GM19239 (cell line): ENCODE data around the gene UTS2R.

ENCODE experiments used
- DNase-seq: peaks from one replicate; pipeline ENCODE4 v3.0.0; 2011; ENCODE audit warnings: low spot score; ENCODE audit not compliant: insufficient read length
- FAIRE-seq: peaks from 2 replicates; lab custom pipeline; 2011; peaks lifted over from hg19 to GRCh38; lab: Jason Lieb, UNC

The UTS2R gene

GRCh38 chr17:82386255-82386831, 14.8 kb downstream of the UTS2R start:
- FAIRE-seq: no peak
- no peak for DNase-seq

GRCh38 chr17:82386881-82387704, 15.5 kb downstream of the UTS2R start:
- FAIRE-seq (no peak), DNase-seq (no peak)

- FAIRE-seq: no peak
Observed at GRCh38 chr17:82387705-82388106, 16.1 kb downstream of the UTS2R start.

GRCh38 chr17:82388223-82388921, 16.8 kb downstream of the UTS2R start:
- DNase-seq (no peak), FAIRE-seq (no peak)

More at GRCh38 chr17:82387705-82388106, 16.1 kb downstream of the UTS2R start:
- DNase-seq: no peak

GRCh38 chr17:82388922-82389283, 17.3 kb downstream of the UTS2R start:
- no peak for FAIRE-seq

GRCh38 chr17:82389379-82389778, 17.8 kb downstream of the UTS2R start:
- no peak for FAIRE-seq

More at GRCh38 chr17:82388922-82389283, 17.3 kb downstream of the UTS2R start:
- no peak for DNase-seq

GRCh38 chr17:82390015-82390859, 18.7 kb downstream of the UTS2R start:
- no peak for DNase-seq
- no peak for FAIRE-seq

More at GRCh38 chr17:82389379-82389778, 17.8 kb downstream of the UTS2R start:
- DNase-seq: no peak

GRCh38 chr17:82390860-82391435, 19.4 kb downstream of the UTS2R start:
- FAIRE-seq (no peak), DNase-seq (no peak)

GRCh38 chr17:82391496-82392066, 20.0 kb downstream of the UTS2R start:
- FAIRE-seq (no peak), DNase-seq (no peak)

- no peak for DNase-seq
- FAIRE-seq: no peak
Observed at GRCh38 chr17:82392209-82392920, 20.8 kb downstream of the UTS2R start.

GRCh38 chr17:82392941-82393340, 21.4 kb downstream of the UTS2R start:
- FAIRE-seq (no peak), DNase-seq (no peak)

- FAIRE-seq: no peak
- no peak for DNase-seq
Observed at GRCh38 chr17:82394278-82394677, 22.7 kb downstream of the UTS2R start.

- DNase-seq (no peak), FAIRE-seq (no peak)
Observed at GRCh38 chr17:82396601-82397435, 25.3 kb downstream of the UTS2R start.

- DNase-seq: no peak
- no peak for FAIRE-seq
Observed at GRCh38 chr17:82397449-82398335, 26.1 kb downstream of the UTS2R start.

- FAIRE-seq: no peak
- no peak for DNase-seq
Observed at GRCh38 chr17:82399041-82399441, 27.5 kb downstream of the UTS2R start.

- DNase-seq (no peak), FAIRE-seq (no peak)
Observed at GRCh38 chr17:82399601-82400101, 28.1 kb downstream of the UTS2R start.

GRCh38 chr17:82400206-82400605, 28.6 kb downstream of the UTS2R start:
- FAIRE-seq: no peak

More at GRCh38 chr17:82400206-82400605, 28.6 kb downstream of the UTS2R start:
- no peak for DNase-seq
